DOHH2 (cell line): ENCODE data around the gene NSDHL.
"Not testable (repeated sequence)": the region's sequence is repeated elsewhere in the genome, so short reads cannot be mapped to it uniquely, and the experiment has no call there.

Experiments
- H3F3A ChIP-seq: fragments of 200-600 bp; sonication (generic), shearing (Covaris generic); 2 replicates; pipeline ENCODE4 v1.6.0; 2016; ENCODE audit warnings: antibody characterized with exemption, mild to moderate bottlenecking; ENCODE audit not compliant: control insufficient read depth, insufficient read depth
- H3K27ac ChIP-seq: fragments of 200-600 bp; sonication (generic); 2 replicates; pipeline ENCODE4 v1.5.1; 2014; ENCODE audit warnings: low read depth, mild to moderate bottlenecking, low read length, moderate library complexity
- H3K27me3 ChIP-seq: fragments of 200-600 bp; sonication (generic); 2 replicates; pipeline ENCODE4 v1.6.1; 2014; ENCODE audit warnings: mild to moderate bottlenecking, low read length, mixed read lengths; ENCODE audit not compliant: control insufficient read depth
- H3K36me3 ChIP-seq: fragments of 200-600 bp; sonication (generic); 2 replicates; pipeline ENCODE4 v1.6.1; 2014; ENCODE audit warnings: mild to moderate bottlenecking, low read length, moderate library complexity, mixed read lengths; ENCODE audit not compliant: control insufficient read depth
- H3K4me1 ChIP-seq: fragments of 200-600 bp; sonication (generic); 2 replicates; pipeline ENCODE4 v1.6.1; 2014; ENCODE audit warnings: mild to moderate bottlenecking, low read length, mixed read lengths; ENCODE audit not compliant: control insufficient read depth
- H3K4me2 ChIP-seq: fragments of 200-600 bp; sonication (generic); 2 replicates; pipeline ENCODE4 v1.6.0; 2014; ENCODE audit warnings: mild to moderate bottlenecking, low read length, moderate library complexity
- H3K4me3 ChIP-seq: fragments of 200-600 bp; sonication (generic); 2 replicates; pipeline ENCODE4 v1.5.1; 2014; ENCODE audit warnings: mild to moderate bottlenecking, low read length, mixed read lengths
- H3K79me2 ChIP-seq: fragments of 200-600 bp; sonication (generic); 2 replicates; pipeline ENCODE4 v1.6.1; 2014; ENCODE audit warnings: mild to moderate bottlenecking, low read length, mixed read lengths; ENCODE audit not compliant: control insufficient read depth
- H3K9me2 ChIP-seq: fragments of 200-600 bp; sonication (generic); replicated peaks from 2 replicates; pipeline ENCODE4 v1.6.1; 2014; ENCODE audit warnings: mild to moderate bottlenecking, low read length, mixed read lengths; ENCODE audit not compliant: control insufficient read depth
- H3K9me3 ChIP-seq: fragments of 200-600 bp; sonication (generic); 2 replicates; pipeline ENCODE4 v1.6.1; 2014; ENCODE audit warnings: antibody characterized with exemption, low read length, mixed read lengths; ENCODE audit not compliant: control insufficient read depth, insufficient read depth
- H4K20me1 ChIP-seq: fragments of 200-600 bp; sonication (generic); 2 replicates; pipeline ENCODE4 v1.6.0; 2014; ENCODE audit warnings: low read depth, mild to moderate bottlenecking, antibody characterized with exemption, low read length, moderate library complexity; ENCODE audit not compliant: control insufficient read depth, insufficient read depth
- CTCF ChIP-seq: fragments of 200-600 bp; sonication (generic); IDR thresholded peaks from one replicate; pipeline ENCODE4 v1.5.1; 2014; ENCODE audit warnings: antibody characterized with exemption, mild to moderate bottlenecking, low read depth, low read length; ENCODE audit not compliant: poor library complexity, severe bottlenecking
- EZH2phosphoT487 ChIP-seq: fragments of 200-600 bp; sonication (generic); IDR thresholded peaks from 2 replicates; pipeline ENCODE4 v1.6.1; 2017; ENCODE audit warnings: borderline replicate concordance, mild to moderate bottlenecking, antibody characterized with exemption, low read length, moderate library complexity, mixed read lengths

Gene NSDHL

GRCh38 chrX:152907084-152907651 lies 76.3 kb downstream of the NSDHL start:
- Histone ChIP-seq H3K9me2 (no peaks in the 10 kb centered on the region), H3K79me2 (no peaks in the 10 kb centered on the region), H3K4me3 (no peak overlapping the region), H3K4me1 (no peaks in the 10 kb centered on the region), H3K4me2 (no peak overlapping the region), H3K27ac (no peak overlapping the region), H3F3A (no peaks in the 10 kb centered on the region), H4K20me1 (no peaks in the 10 kb centered on the region), H3K27me3 (no peaks in the 10 kb centered on the region), H3K36me3 (no peaks in the 10 kb centered on the region), H3K9me3 (no peaks in the 10 kb centered on the region)
- TF ChIP-seq CTCF = no peak
- TF ChIP-seq EZH2phosphoT487 = no peak

GRCh38 chrX:152908486-152908885 lies 77.6 kb downstream of the NSDHL start:
- Histone ChIP-seq H3K4me1 (no peaks in the 10 kb centered on the region), H3K27ac (no peak overlapping the region), H3K4me3 (no peak overlapping the region), H3K9me2 (no peaks in the 10 kb centered on the region), H3F3A (no peaks in the 10 kb centered on the region), H3K79me2 (no peaks in the 10 kb centered on the region), H3K27me3 (no peaks in the 10 kb centered on the region), H3K9me3 (no peaks in the 10 kb centered on the region), H3K4me2 (no peak overlapping the region), H3K36me3 (no peaks in the 10 kb centered on the region), H4K20me1 (no peaks in the 10 kb centered on the region)
- TF ChIP-seq CTCF = no peak
- no peak for TF ChIP-seq EZH2phosphoT487

GRCh38 chrX:152910018-152910417 lies 79.2 kb downstream of the NSDHL start:
- not testable (repeated sequence) for H3K36me3 ChIP-seq, H3K4me2 ChIP-seq, H3F3A ChIP-seq, H3K27ac ChIP-seq, H3K27me3 ChIP-seq, H3K79me2 ChIP-seq, H4K20me1 ChIP-seq, H3K9me3 ChIP-seq, H3K4me3 ChIP-seq, H3K9me2 ChIP-seq, H3K4me1 ChIP-seq

- Histone ChIP-seq H3K4me1 (no peaks in the 10 kb centered on the region), H3F3A (no peaks in the 10 kb centered on the region)
- no peak for TF ChIP-seq EZH2phosphoT487
- TF ChIP-seq CTCF = no peak
Measured at GRCh38 chrX:152912106-152912505, 81.2 kb downstream of the NSDHL start.

More at GRCh38 chrX:152912106-152912505, 81.2 kb downstream of the NSDHL start:
- Histone ChIP-seq H3K9me3 (no peaks in the 10 kb centered on the region), H3K27ac (no peak overlapping the region), H3K79me2 (no peaks in the 10 kb centered on the region), H4K20me1 (no peaks in the 10 kb centered on the region), H3K4me2 (no peak overlapping the region), H3K27me3 (no peaks in the 10 kb centered on the region), H3K4me3 (no peak overlapping the region), H3K9me2 (no peaks in the 10 kb centered on the region), H3K36me3 (no peaks in the 10 kb centered on the region)
